C4-2B (cell line): ENCODE data around the gene KIF14.

ENCODE experiments used
- ZFX ChIP-seq: fragments of 450-650 bp; IDR thresholded peaks from 2 replicates; pipeline ENCODE4 v1.6.1; 2017
- TF ChIP-seq, protein P1 (sequence below): fragments of 450-650 bp; conservative IDR thresholded peaks from 2 replicates; pipeline ENCODE4 v1.5.1; 2017; ENCODE audit warnings: mild to moderate bottlenecking

DNA sequence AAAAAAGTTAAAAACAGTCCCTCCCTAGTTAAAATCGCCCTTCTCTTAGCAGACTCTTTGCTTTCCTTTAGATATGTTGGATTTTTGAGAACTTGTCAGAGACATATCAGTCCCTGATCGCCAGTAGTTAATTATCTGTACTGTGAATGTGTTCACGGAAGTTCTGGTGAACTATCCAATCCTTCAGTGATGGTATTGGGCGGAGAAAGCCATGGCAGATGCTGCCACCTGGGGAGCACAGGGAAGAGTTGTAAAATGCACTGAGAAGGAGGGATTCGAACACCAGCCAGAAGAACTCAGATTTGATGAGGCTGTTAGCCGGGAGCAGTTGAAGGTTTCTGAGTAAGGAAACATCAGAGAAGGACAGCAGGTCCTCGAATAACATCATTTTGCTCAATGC lies 17.5 kb upstream of the KIF14 start:
- TF ChIP-seq, protein P1, sequence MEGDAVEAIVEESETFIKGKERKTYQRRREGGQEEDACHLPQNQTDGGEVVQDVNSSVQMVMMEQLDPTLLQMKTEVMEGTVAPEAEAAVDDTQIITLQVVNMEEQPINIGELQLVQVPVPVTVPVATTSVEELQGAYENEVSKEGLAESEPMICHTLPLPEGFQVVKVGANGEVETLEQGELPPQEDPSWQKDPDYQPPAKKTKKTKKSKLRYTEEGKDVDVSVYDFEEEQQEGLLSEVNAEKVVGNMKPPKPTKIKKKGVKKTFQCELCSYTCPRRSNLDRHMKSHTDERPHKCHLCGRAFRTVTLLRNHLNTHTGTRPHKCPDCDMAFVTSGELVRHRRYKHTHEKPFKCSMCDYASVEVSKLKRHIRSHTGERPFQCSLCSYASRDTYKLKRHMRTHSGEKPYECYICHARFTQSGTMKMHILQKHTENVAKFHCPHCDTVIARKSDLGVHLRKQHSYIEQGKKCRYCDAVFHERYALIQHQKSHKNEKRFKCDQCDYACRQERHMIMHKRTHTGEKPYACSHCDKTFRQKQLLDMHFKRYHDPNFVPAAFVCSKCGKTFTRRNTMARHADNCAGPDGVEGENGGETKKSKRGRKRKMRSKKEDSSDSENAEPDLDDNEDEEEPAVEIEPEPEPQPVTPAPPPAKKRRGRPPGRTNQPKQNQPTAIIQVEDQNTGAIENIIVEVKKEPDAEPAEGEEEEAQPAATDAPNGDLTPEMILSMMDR: no peak
- TF ChIP-seq ZFX: no peak
